ENCODE measurements around the gene GPRC5A. TPM values are rescaled to one million over a fixed set of nuclear protein-coding genes. Genes with fewer than 3 reads are reported as not detected.
"Not testable (repeated sequence)": the region's sequence is repeated elsewhere in the genome, so short reads cannot be mapped to it uniquely, and the experiment has no call there.

The GPRC5A gene
- total RNA-seq, 1 experiment from 2014 or later: 73.9 TPM

DNA sequence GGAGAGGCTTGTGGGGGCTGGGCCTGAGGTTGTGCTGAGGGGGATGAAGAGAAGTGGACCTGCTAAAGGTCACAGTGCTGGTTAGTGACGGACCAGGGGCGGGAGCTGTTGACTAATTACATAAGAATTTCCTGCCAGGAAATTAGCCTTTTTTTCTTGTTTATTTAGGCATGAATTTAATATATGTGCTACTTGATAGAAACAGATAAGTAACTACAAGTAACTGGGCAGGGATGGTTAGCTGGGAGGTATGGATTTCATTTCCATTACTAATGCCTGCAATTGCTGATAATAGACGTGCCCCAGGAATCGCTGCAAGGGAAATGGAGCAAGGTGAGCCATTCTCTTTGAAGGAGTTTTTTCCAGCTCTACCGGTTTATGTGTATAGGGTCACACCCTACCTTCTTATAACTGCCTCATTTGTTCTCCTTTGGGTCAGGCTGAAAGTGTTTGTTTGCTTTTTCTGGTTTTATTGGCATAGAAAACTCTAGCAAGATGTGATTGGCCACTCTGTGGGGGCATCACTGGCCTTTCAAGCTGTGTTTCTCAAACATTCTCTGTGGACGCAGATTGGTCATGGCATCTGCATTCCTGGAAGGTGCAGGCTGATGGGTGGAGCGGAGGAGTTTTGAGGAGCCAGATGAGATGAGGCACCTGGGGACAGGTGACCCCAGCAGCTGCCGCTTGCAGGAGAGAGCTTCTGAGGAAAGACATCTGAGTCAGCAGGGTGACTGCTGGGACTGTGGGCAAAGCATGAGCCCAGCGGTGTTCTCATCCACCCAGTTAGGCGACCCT lies 19.0 kb upstream of the GPRC5A start:
- peak overlapping the region; percentile 60 for H3K4me3 Mint-ChIP-seq (ENCODE audit: unreplicated experiment)
- no peaks in the 10 kb centered on the region for H3K27me3 ChIP-seq (replicated peaks; ENCODE audit: control insufficient read depth, insufficient read depth, low read length)
- H3K27ac Mint-ChIP-seq (ENCODE audit: unreplicated experiment): peak overlapping the region; percentile 97
- TF ChIP-seq, protein P1, sequence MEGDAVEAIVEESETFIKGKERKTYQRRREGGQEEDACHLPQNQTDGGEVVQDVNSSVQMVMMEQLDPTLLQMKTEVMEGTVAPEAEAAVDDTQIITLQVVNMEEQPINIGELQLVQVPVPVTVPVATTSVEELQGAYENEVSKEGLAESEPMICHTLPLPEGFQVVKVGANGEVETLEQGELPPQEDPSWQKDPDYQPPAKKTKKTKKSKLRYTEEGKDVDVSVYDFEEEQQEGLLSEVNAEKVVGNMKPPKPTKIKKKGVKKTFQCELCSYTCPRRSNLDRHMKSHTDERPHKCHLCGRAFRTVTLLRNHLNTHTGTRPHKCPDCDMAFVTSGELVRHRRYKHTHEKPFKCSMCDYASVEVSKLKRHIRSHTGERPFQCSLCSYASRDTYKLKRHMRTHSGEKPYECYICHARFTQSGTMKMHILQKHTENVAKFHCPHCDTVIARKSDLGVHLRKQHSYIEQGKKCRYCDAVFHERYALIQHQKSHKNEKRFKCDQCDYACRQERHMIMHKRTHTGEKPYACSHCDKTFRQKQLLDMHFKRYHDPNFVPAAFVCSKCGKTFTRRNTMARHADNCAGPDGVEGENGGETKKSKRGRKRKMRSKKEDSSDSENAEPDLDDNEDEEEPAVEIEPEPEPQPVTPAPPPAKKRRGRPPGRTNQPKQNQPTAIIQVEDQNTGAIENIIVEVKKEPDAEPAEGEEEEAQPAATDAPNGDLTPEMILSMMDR (IDR thresholded peaks at IDR 0.05; ENCODE audit: insufficient read depth in 1 of 2, low read depth in 1 of 2, low read length in 1 of 2, severe bottlenecking in 1 of 2, unreplicated experiment in 1 of 2): no peak
- POLR2A ChIA-PET: interaction anchor here (0.5 to 2.2 kb wide), 15 partner anchors 11 to 497 kb away, joined by 3 to 31 read pairs (median 5); partner anchors contain the start of genes DDX47 and GPRC5A
- peak; percentile 94 to 98 for DNase-seq
- CTCF ChIA-PET: interaction anchor here (0.7 to 1.9 kb wide), 6 partner anchors 10 to 340 kb away, joined by 3 to 21 read pairs (median 7); partner anchors contain the start of gene GPRC5A
- no peaks in the 10 kb centered on the region for H3K36me3 ChIP-seq (ENCODE audit: control insufficient read depth, insufficient read depth, low read length)
- H3K9me3 ChIP-seq: no peaks in the 10 kb centered on the region
- BruUV-seq (replicated peaks): no TSS peak
- intact Hi-C loops (cut with micrococcal nuclease; ENCODE audit: unreplicated experiment): loop anchor here (1.0 kb wide), 6 partner anchors 11 to 59 kb away; partner anchors contain the start of gene DDX47
- peaks cover 70% of the 10 kb centered on the region for H3K4me1 ChIP-seq
- peaks cover 75% of the 10 kb centered on the region for H3K4me1 Mint-ChIP-seq (ENCODE audit: low read depth, unreplicated experiment)
- H3K9me3 Mint-ChIP-seq (ENCODE audit: unreplicated experiment): no peaks in the 10 kb centered on the region
- no peak overlapping the region for H3K4me3 ChIP-seq (ENCODE audit: low read depth, low read length)
- H3K27me3 Mint-ChIP-seq (ENCODE audit: insufficient read depth, unreplicated experiment): no peaks in the 10 kb centered on the region
- H3K36me3 Mint-ChIP-seq (ENCODE audit: insufficient read depth, unreplicated experiment): peaks cover 19% of the 10 kb centered on the region

DNA sequence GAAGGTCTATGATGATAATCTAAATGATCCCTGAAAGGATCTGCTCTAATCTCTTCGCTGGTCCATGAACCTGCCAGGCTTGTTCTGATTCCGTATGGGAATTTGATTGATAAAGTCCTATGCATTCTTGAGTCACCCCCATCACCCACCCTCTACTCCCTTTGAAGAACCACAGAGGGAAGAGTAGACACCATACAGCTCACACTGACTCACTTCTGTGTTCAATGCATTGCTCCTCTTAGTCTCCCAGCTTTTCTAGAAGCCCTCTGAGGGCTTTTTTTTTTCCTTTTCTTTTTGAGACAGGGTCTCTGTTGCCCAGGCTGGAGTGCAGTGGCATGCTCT lies 18.5 kb upstream of the GPRC5A start:
- Mint-ChIP-seq H3K4me1 (ENCODE audit: low read depth, unreplicated experiment) (peaks cover 74% of the 10 kb centered on the region), H3K4me3 (ENCODE audit: unreplicated experiment) (peak overlapping the region; percentile 60), H3K27me3 (ENCODE audit: insufficient read depth, unreplicated experiment) (no peaks in the 10 kb centered on the region), H3K9me3 (ENCODE audit: unreplicated experiment) (no peaks in the 10 kb centered on the region), H3K27ac (ENCODE audit: unreplicated experiment) (peak overlapping the region; percentile 97), H3K36me3 (ENCODE audit: insufficient read depth, unreplicated experiment) (peaks cover 19% of the 10 kb centered on the region)
- intact Hi-C loops (cut with micrococcal nuclease; ENCODE audit: unreplicated experiment): loop anchor here (1.0 kb wide), 6 partner anchors 10 to 60 kb away; partner anchors contain the start of gene DDX47
- Histone ChIP-seq H3K4me3 (ENCODE audit: low read depth, low read length) (no peak overlapping the region), H3K36me3 (ENCODE audit: control insufficient read depth, insufficient read depth, low read length) (no peaks in the 10 kb centered on the region), H3K27me3 (replicated peaks; ENCODE audit: control insufficient read depth, insufficient read depth, low read length) (no peaks in the 10 kb centered on the region), H3K4me1 (peaks cover 76% of the 10 kb centered on the region), H3K9me3 (no peaks in the 10 kb centered on the region)
- TF ChIP-seq, protein P1 (IDR thresholded peaks at IDR 0.05; ENCODE audit: insufficient read depth in 1 of 2, low read depth in 1 of 2, low read length in 1 of 2, severe bottlenecking in 1 of 2, unreplicated experiment in 1 of 2): no peak
- TSS peak; percentile 62 for BruUV-seq (replicated peaks)
- DNase-seq: no peak
- ChIA-PET POLR2A (interaction anchor here (1.0 to 2.2 kb wide), 7 partner anchors 10 to 86 kb away, joined by 3 to 31 read pairs (median 6); partner anchors contain the start of genes DDX47 and GPRC5A), CTCF (interaction anchor here (1.3 to 1.9 kb wide), 4 partner anchors 10 to 339 kb away, joined by 7 to 21 read pairs (median 10); partner anchors contain the start of gene GPRC5A)

DNA sequence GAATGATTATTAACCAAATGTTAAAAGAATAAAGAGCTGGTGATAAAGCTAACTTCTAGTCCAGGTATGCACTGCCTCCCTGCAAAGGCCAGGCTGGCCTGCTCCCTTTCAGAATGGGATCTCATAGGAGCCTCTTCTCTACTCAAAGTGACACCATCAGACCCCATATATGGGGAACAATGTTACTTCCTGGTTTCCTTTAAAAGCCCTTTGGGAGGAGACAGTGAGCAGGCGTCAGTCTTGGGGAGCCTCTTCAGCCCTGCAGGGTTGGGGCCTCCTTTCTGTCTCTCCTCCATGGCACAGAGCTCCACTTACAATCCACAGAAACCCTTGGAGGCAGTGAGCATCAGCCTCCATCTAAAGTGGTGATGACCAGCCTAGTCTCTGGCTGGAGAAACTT lies 17.3 kb upstream of the GPRC5A start:
- no peak for DNase-seq
- Histone ChIP-seq H3K9me3 (no peaks in the 10 kb centered on the region), H3K4me1 (peaks cover 68% of the 10 kb centered on the region), H3K4me3 (ENCODE audit: low read depth, low read length) (no peak overlapping the region), H3K27me3 (replicated peaks; ENCODE audit: control insufficient read depth, insufficient read depth, low read length) (no peaks in the 10 kb centered on the region), H3K36me3 (ENCODE audit: control insufficient read depth, insufficient read depth, low read length) (no peaks in the 10 kb centered on the region)
- H3K27ac Mint-ChIP-seq (ENCODE audit: unreplicated experiment): peak overlapping the region; percentile 97
- ChIA-PET CTCF (interaction anchor here (0.7 kb wide), 1 partner anchor 16 kb away, joined by 3 read pairs; no protein-coding TSS in a partner anchor), POLR2A (interaction anchor here (1.0 kb wide), 1 partner anchor 17 kb away, joined by 3 read pairs; the partner anchor contains the start of gene GPRC5A)
- BruUV-seq (replicated peaks): no TSS peak
- no peaks in the 10 kb centered on the region for H3K9me3 Mint-ChIP-seq (ENCODE audit: unreplicated experiment)
- peaks cover 19% of the 10 kb centered on the region for H3K36me3 Mint-ChIP-seq (ENCODE audit: insufficient read depth, unreplicated experiment)
- peaks cover 68% of the 10 kb centered on the region for H3K4me1 Mint-ChIP-seq (ENCODE audit: low read depth, unreplicated experiment)
- TF ChIP-seq, protein P1 (IDR thresholded peaks at IDR 0.05; ENCODE audit: insufficient read depth in 1 of 2, low read depth in 1 of 2, low read length in 1 of 2, severe bottlenecking in 1 of 2, unreplicated experiment in 1 of 2): no peak
- H3K4me3 Mint-ChIP-seq (ENCODE audit: unreplicated experiment): no peak overlapping the region
- intact Hi-C loops (cut with micrococcal nuclease; ENCODE audit: unreplicated experiment): no loop called here
- no peaks in the 10 kb centered on the region for H3K27me3 Mint-ChIP-seq (ENCODE audit: insufficient read depth, unreplicated experiment)

DNA sequence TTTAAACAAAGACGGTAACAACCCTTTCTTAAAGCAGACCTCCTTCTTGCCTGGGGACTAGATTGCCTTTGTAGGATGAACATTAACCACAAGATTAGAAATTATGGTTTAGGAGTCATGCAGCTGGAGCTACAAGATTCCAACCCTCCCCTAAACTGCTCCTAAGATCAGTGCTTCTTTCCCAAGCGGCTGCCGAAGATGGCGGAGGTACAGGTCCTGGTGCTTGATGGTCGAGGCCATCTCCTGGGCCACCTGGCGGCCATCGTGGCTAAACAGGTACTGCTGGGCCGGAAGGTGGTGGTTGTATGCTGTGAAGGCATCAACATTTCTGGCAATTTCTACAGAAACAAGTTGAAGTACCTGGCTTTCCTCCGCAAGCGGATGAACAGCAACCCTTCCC lies 16.1 kb upstream of the GPRC5A start:
- H3K4me3 ChIP-seq (ENCODE audit: low read depth, low read length); H3K9me3 Mint-ChIP-seq (ENCODE audit: unreplicated experiment); H3K4me3 Mint-ChIP-seq (ENCODE audit: unreplicated experiment); H3K27me3 Mint-ChIP-seq (ENCODE audit: insufficient read depth, unreplicated experiment); BruUV-seq (replicated peaks); CTCF ChIA-PET; H3K9me3 ChIP-seq; H3K36me3 ChIP-seq (ENCODE audit: control insufficient read depth, insufficient read depth, low read length); DNase-seq; H3K27me3 ChIP-seq (replicated peaks; ENCODE audit: control insufficient read depth, insufficient read depth, low read length); intact Hi-C loops (cut with micrococcal nuclease; ENCODE audit: unreplicated experiment): not testable (repeated sequence)
- H3K4me1 ChIP-seq: peaks cover 60% of the 10 kb centered on the region
- Mint-ChIP-seq H3K27ac (ENCODE audit: unreplicated experiment) (peak overlapping the region; percentile 97), H3K36me3 (ENCODE audit: insufficient read depth, unreplicated experiment) (peaks cover 18% of the 10 kb centered on the region), H3K4me1 (ENCODE audit: low read depth, unreplicated experiment) (peaks cover 68% of the 10 kb centered on the region)
- POLR2A ChIA-PET: interaction anchor here (0.7 to 1.0 kb wide), 2 partner anchors 15 to 105 kb away, joined by 3 to 5 read pairs; partner anchors contain the start of gene GPRC5A

Data from Caco-2 (cell line).